ENCODE measurements around the gene CELA2A. TPM values are rescaled to one million over a fixed set of nuclear protein-coding genes. Genes with fewer than 3 reads are reported as not detected.
A peak's percentile ranks its signal among the peaks of the same experiment; 100 is the strongest.

Gene CELA2A
- total and polyA plus RNA-seq, 9 of the 15 experiments (the other 6 are each of a cell fraction or from before 2014, with no cell fraction given): 0.62 TPM; not detected in 8

DNA sequence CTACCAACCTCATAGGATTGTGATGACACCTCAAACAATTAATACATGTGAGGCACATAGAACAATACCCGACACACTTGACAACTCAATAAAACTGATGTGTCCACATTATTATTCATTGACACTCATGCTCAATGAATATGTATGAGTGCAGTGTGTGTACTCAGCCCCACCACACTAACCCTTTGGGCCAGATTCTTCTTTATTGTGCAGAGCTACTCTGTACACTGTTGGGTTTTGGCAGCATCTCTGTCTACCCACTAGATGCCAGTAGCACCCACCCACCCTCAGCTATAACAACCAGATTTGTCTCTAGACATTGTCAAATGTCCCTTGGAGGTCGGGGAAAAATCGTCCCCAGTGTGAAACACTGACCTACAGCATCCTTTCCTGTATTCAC is 57.4 kb downstream of the CELA2A start:
- H3K79me2 ChIP-seq (ENCODE audit: control insufficient read depth, insufficient read depth, low read length): peaks cover 27% of the 10 kb centered on the region
- DNase-seq (ENCODE audit: extremely low read depth in 1 of 4, low spot score in 3 of 4) (no peak), FAIRE-seq (no peak), ATAC-seq (no peak)
- POLR2A ChIA-PET: interaction anchor here (1.5 to 2.9 kb wide), 2 partner anchors 10 kb away, joined by 4 to 19 read pairs; partner anchors contain the start of gene CASP9
- no peaks in the 10 kb centered on the region; the same call in 1 of the 2 replicates for H4K20me1 ChIP-seq (replicated peaks; ENCODE audit: control insufficient read depth, insufficient read depth, low read length)
- CTCF ChIA-PET (ENCODE audit: low intra/inter-chr PET ratio): no interaction called here
- H3K4me1 ChIP-seq (replicated peaks in 1 of 2; ENCODE audit: control insufficient read depth in 2 of 2, insufficient read depth in 2 of 2, low read length in 2 of 2): peaks cover 9 to 17% of the 10 kb centered on the region in 2 experiments
- H2AFZ ChIP-seq (ENCODE audit: low read depth, low read length): no peak overlapping the region
- no peak overlapping the region for H3K4me3 ChIP-seq
- no peak overlapping the region for H3K4me2 ChIP-seq (ENCODE audit: insufficient read depth, low read length)
- WGBS (ENCODE audit: insufficient coverage, low coverage, missing lambda C conversion rate): 76% methylated on average over 3 of the region's 3 CpGs
- no peaks in the 10 kb centered on the region for H3K9me3 ChIP-seq (replicated peaks; ENCODE audit: control insufficient read depth, insufficient read depth, low read depth, low read length)
- no peaks in the 10 kb centered on the region for H3K27me3 ChIP-seq (ENCODE audit: control insufficient read depth in 2 of 2, insufficient read depth in 2 of 2, low read length in 2 of 2)
- intact Hi-C loops (cut with micrococcal nuclease): no loop called here
- in situ Hi-C loops (cut with MboI): no loop called here
- no peaks in the 10 kb centered on the region for H3K9me1 ChIP-seq (ENCODE audit: control insufficient read depth, insufficient read depth, low read length)
- H3K36me3 ChIP-seq (ENCODE audit: control insufficient read depth, insufficient read depth, low read length): peaks cover 56% of the 10 kb centered on the region
- peak overlapping the region; percentile 34; the same call in 1 of the 3 replicates for H3K27ac ChIP-seq (ENCODE audit: extremely low read depth, low read depth, low read length)
- no peak overlapping the region for H3K9ac ChIP-seq (ENCODE audit: insufficient read depth in 1 of 2, low read depth in 2 of 2, low read length in 2 of 2)
- TF ChIP-seq PTTG1 (tag; IDR thresholded peaks at IDR 0.05; ENCODE audit: low read depth) (no peak), DMBX1 (CRISPR knock-in tag; IDR thresholded peaks at IDR 0.05; ENCODE audit: borderline replicate concordance) (no peak), ETV5 (CRISPR knock-in tag; IDR thresholded peaks at IDR 0.05; ENCODE audit: low read depth) (no peak), ZNF184 (CRISPR knock-in tag; IDR thresholded peaks at IDR 0.05) (no peak), GTF2F1 (IDR thresholded peaks at IDR 0.05; ENCODE audit: low read depth, low read length) (no peak), SIN3A (IDR thresholded peaks at IDR 0.05; ENCODE audit: borderline replicate concordance in 2 of 2, control insufficient read depth in 1 of 2, low read depth in 2 of 2, low read length in 2 of 2) (no peak), ZNF445 (CRISPR knock-in tag; IDR thresholded peaks at IDR 0.05; ENCODE audit: low read depth) (no peak)
- no TSS peak for BruUV-seq (replicated peaks)

All from K562 (cell line).